K562 (cell line): ENCODE measurements around the gene ARHGEF10L. TPM values are rescaled to one million over a fixed set of nuclear protein-coding genes. Genes with fewer than 3 reads are reported as not detected.

Experiments
- ARID3A ChIP-seq: IDR thresholded peaks from 2 replicates; pipeline ENCODE4 v1.6.1; 2012; ENCODE audit warnings: low read depth, low read length, improper control_type of control experiment, borderline replicate concordance
- E2F5 ChIP-seq: sonication (generic); formaldehyde crosslinking; IDR thresholded peaks from 2 replicates; pipeline ENCODE4 v1.8.0; 2022; ENCODE audit warnings: mild to moderate bottlenecking, missing genetic modification reagents
- ETS1 ChIP-seq: conservative IDR thresholded peaks from 2 replicates; pipeline ENCODE4 v1.6.1; 2011; ENCODE audit warnings: low read depth, mild to moderate bottlenecking, low read length; ENCODE audit not compliant: control insufficient read depth
- HMG20A ChIP-seq: fragments of 450-650 bp; formaldehyde crosslinking; conservative IDR thresholded peaks from 2 replicates; pipeline ENCODE4 v1.4.0; 2020; ENCODE audit warnings: mild to moderate bottlenecking, mixed read lengths
- MCM5 ChIP-seq: fragments of 450-650 bp; IDR thresholded peaks from 2 replicates; pipeline ENCODE4 v1.6.1; 2016; ENCODE audit warnings: low read depth
- TRIM28 ChIP-seq: fragments of 450-650 bp; IDR thresholded peaks from 2 replicates; pipeline ENCODE4 v1.6.1; 2017
- ZBTB43 ChIP-seq: sonication (generic); formaldehyde crosslinking; IDR thresholded peaks from 2 replicates; pipeline ENCODE4 v1.8.0; 2023; ENCODE audit warnings: mild to moderate bottlenecking, missing genetic modification reagents
- ZNF133 ChIP-seq: fragments of 250-450 bp; sonication (Bioruptor Pico); IDR thresholded peaks from 2 replicates; pipeline ENCODE4 v1.4.0; 2020; ENCODE audit warnings: mild to moderate bottlenecking
- ZNF592 ChIP-seq: fragments of 450-650 bp; IDR thresholded peaks from 2 replicates; pipeline ENCODE4 v1.6.1; 2017; ENCODE audit warnings: antibody characterized with exemption, mild to moderate bottlenecking
- ZNF699 ChIP-seq: fragments of 250-450 bp; sonication (Bioruptor Pico); IDR thresholded peaks from 2 replicates; pipeline ENCODE4 v1.8.0; 2021; ENCODE audit warnings: mild to moderate bottlenecking, moderate library complexity; ENCODE audit not compliant: insufficient replicate concordance
- ZNF740 ChIP-seq, 3 experiments: fragments of 200-800 bp in 1 of 3; sonication (Bioruptor generic) in 1 of 3; sonication (generic) in 1 of 3; formaldehyde crosslinking in 1 of 3; IDR thresholded peaks; 2 replicates each; pipeline versions ENCODE4 v1.6.1 to v1.8.0; 2016 to 2022; ENCODE audit warnings: mild to moderate bottlenecking in 2 of 3, missing compliant biosample characterization in 2 of 3, missing genetic modification characterization in 2 of 3, missing genetic modification reagents in 1 of 3
- polyA plus RNA-seq, 8 experiments: library from polyadenylated mRNA; depleted of rRNA in 4 of 8; stranded (reverse) in 5 of 8; unstranded in 3 of 8; fragments of >200 nt; fragmentation: Nextera tagmentation in 2 of 8; fragmentation: Illumina TruSeq in 1 of 8; extraction: Ambion mirVana in 2 of 8; extraction: Trizol in 1 of 8; gene quantifications; 2 replicates each; pipeline versions ENCODE4 v1.2.1 to v1.2.3, GENCODE V29; 2011 to 2014; ENCODE audit warnings: inconsistent platforms in 1 of 8, missing spikeins in 1 of 8
- total RNA-seq, 7 experiments: library from RNA; depleted of rRNA in 6 of 7; stranded (reverse); fragments of >200 nt in 6 of 7; fragmentation: Illumina TruSeq in 2 of 7; extraction: Trizol in 2 of 7; gene quantifications; 2 replicates each; pipeline versions ENCODE4 v1.2.1 to v1.2.3, GENCODE V29; 2011 to 2021; ENCODE audit warnings: low replicate concordance in 1 of 7

ARHGEF10L gene
- total and polyA plus RNA-seq, 9 of the 15 experiments (the other 6 are each of a cell fraction or from before 2014, with no cell fraction given), result 0.09 to 0.13 TPM; not detected in 7

GRCh38 chr1:17615157-17615556, 75.7 kb downstream of the ARHGEF10L start (continued):
- TF ChIP-seq ZNF740 (CRISPR knock-in tag; IDR thresholded peaks at IDR 0.05) (no peak), ZNF740 (tag; IDR thresholded peaks at IDR 0.05) (no peak), TRIM28 (no peak), E2F5 (CRISPR knock-in tag) (no peak), ARID3A (no peak), ZNF699 (no peak), ZBTB43 (CRISPR knock-in tag) (no peak), ETS1 (no peak), HMG20A (CRISPR knock-in tag) (no peak), MCM5 (no peak), ZNF133 (CRISPR knock-in tag) (no peak), ZNF592 (no peak)
